HG02840 (cell line): ENCODE results near the gene ZNF511.

Experiments
- ATAC-seq: cut with Tn5 transposase; IDR thresholded peaks from one replicate; pipeline ENCODE4 v1.9.1; 2021; ENCODE audit warnings: mild to moderate bottlenecking, moderate library complexity, moderate number of reproducible peaks; ENCODE audit not compliant: unreplicated experiment, low FRiP score

Gene ZNF511

DNA sequence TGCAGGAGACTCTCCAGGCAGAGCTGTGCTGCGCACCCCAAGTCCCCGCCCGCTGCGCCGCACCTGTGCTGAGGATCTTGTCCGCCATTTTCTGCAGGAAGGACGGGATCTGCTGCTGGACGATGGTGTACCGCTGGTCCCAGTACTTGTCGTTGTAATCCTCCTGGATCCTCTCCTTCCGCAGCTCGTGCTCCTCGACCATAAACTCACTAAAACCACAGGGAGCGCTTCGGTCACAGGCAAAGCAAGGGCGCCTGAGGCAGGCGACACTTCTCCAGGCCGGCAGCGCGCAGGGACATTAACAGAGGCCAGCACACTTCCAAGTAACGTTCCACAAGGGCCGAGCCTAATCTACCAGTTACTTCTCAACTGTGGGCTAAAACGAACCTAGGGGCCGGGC, 19.0 kb upstream of the ZNF511 start:
- ATAC-seq, result no peak

GRCh38 chr10:133292919-133293809, 15.6 kb upstream of the ZNF511 start:
- no peak for ATAC-seq

DNA sequence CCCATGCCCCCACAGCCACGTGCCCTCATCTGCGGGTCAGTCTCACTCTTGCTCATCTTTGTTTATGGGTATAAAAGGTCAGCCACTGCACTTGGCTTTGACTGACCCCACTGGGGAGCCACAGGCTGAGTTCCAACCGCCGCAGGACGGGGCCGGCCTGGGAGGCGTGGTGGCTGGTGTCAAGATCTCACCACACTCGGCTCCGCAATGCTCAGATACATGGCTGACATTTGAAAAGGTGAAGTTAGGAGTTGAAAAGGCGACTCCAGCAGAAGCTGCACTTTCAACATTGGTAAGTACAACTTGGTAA, 14.9 kb upstream of the ZNF511 start:
- no peak for ATAC-seq

- ATAC-seq, result no peak
These were observed 14.5 kb upstream of the ZNF511 start for GRCh38 chr10:133294189-133294588.

DNA sequence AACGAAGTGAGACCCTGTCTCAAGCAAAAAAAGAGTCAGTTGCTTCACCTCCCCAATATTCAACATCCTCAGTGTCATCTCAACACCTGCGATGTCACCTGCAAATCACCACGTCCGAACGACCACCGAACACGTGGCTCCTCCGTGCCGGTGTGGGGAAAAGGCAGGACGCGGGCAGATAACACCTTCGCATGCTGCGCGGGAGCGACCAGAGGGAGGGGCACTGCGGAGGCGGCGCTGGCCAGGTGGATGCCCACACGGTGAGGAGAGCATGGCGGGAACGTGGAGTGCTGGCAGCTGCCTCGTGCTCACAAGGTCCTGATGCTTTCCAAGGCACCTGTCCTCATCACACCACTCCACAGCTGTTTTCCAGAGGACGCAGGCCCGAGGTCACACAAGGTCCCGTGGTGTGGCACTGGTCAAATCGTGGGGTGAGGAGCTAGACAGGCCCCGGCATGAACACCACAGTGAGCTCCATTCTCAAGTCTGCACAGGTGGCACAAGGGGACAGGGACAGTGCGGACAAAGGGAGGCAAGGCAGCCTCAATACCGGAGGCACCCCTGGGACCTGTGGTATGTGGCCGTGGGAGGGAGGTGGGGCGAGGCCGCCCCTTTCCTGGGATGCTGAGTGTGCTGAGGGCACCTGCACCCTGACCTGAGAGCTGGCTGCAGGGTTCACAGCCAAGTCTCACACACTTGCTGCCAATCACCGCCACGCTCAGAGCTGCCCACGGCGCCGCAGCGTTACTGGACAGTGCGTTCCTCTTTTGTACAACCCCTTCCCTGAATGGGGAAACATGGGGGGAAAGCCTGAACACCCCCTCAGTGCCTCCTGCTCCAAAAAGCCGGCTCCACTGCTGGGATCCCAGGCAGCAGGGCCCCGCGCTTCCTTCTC, 13.0 kb upstream of the ZNF511 start:
- ATAC-seq, result no peak

- no peak for ATAC-seq
These were observed 11.2 kb upstream of the ZNF511 start for GRCh38 chr10:133297504-133297903.

DNA sequence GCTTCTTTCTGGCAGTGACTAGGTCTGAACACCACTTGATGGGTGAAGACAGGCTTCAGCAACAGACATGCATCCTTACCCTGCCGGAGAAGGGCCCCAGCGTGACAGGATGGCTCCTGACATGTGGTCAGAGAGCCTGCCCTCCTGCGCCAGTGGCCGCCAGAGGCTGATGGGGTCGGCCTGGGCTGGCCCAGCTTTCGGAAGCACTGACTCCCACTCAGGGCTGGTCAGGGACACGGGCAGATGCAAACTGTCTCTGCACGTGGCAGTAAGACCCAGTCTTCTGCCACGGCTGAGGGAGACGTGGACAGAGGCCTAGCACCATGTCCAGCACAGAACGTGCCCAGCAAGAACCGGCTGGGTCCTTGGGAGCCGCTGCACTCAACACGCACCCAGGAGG, 10.2 kb upstream of the ZNF511 start:
- ATAC-seq, result no peak

DNA sequence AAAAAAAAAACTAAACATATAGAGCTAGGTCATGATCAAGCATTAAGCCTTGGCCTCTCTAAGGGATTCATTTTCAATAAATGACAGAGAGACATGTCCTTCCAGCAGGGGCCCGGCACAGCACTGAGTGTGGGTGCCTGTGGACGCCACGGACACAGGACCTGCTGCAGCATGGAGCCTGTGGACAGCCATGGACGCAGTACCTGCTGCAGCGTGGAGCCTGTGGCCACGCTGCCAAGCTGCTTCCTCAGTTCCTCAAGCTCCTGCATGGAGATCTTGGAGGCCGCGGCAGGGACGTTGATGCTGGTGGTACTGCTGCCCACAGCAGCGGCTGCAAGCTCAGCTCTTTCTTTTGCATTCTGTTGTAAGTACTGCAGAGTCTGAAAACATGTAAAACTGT, 9.5 kb upstream of the ZNF511 start:
- ATAC-seq, result no peak

DNA sequence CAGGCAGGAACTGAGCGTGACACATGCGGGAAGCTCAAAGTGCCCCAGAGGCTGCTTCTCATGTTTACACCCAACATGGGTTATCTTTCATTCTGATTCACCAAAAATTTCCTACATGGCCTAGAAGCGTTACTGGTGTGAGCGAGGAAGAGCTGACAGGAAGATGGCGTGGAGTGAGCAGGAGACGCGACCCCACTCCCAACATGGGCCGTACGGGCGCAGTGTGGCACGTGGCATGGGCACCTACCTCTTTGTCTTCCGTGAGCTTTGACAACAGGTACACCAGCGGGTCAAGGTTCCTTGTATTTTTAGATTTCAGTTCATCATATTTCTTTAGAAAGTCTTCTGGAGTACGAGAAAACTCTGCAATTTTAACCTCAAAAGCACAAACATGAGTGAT, 9.0 kb upstream of the ZNF511 start:
- ATAC-seq, result no peak

GRCh38 chr10:133302230-133302629, 6.5 kb upstream of the ZNF511 start:
- no peak for ATAC-seq

DNA sequence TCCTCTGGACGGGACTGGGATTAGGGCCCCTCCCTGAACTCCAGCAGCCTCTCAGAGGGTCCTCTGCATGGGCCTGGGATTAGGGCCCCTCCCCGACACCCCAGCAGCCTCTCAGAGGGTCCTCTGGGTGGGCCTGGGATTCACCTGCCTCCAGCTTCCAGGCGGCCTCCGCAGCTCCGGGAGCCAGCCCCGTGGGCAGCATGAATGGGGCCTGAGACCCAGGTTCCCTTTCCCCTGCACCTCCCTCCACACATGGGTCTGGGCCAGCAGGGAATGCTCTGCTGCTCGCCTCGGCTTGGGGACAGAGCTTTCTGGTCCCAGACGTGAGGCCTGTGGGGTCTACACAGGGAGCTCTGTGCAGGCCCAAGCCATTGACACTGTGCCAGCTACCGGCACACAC, 5.5 kb upstream of the ZNF511 start:
- no peak for ATAC-seq

- ATAC-seq, result no peak
These were observed 2.6 kb upstream of the ZNF511 start for GRCh38 chr10:133306097-133306476.

DNA sequence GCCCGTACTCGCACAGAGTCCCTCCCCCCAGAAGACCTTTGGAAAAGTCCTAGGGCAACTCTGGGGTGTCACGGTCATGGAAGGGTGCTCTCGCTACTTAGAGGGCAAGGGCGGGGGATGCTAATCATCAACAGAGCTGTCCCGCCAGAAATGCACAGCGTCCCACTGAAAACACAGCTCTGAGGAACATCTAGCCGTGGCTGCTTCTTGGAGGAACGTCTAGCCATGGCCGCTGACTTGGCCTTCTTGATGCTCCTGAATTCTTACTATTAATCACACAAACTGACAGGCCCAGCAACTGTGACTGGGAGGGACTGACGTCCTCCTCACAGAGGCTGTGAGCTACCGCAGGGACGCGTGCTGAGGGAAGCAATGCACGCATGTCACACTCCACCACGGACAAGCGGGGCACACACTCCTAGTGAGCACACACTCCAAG, 1.8 kb upstream of the ZNF511 start:
- ATAC-seq, result no peak

DNA sequence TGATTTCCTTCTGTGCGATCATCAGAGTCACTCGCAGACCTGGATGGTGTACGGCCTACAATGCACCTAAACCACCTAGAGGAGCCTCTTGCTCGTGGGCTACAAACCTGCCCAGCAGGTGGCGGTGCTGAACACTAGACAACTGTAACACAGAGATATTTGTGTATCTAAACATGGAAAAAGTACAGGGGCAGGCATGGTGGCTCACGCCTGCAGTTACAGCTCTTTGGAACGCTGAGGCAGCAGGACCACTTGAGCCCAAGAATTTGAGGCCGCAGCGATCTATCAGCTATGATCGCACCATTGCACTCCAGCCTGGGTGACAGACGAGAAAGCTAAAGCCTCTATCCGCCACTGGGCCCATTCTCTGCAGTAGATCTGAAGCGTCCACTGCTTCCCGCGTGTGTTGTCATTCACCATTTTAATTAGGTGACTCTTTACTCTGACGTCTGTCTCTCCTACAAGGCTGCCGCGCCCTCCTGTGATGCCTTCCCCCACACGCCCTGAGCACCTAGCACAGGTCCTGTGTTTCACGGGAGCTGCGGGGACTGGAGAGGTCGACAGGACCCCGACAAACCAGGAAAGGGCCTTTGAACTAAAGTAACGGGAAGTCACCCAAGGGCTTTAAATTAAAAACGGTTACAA, 816 bp upstream of the ZNF511 start:
- ATAC-seq, result peak; percentile 31

DNA sequence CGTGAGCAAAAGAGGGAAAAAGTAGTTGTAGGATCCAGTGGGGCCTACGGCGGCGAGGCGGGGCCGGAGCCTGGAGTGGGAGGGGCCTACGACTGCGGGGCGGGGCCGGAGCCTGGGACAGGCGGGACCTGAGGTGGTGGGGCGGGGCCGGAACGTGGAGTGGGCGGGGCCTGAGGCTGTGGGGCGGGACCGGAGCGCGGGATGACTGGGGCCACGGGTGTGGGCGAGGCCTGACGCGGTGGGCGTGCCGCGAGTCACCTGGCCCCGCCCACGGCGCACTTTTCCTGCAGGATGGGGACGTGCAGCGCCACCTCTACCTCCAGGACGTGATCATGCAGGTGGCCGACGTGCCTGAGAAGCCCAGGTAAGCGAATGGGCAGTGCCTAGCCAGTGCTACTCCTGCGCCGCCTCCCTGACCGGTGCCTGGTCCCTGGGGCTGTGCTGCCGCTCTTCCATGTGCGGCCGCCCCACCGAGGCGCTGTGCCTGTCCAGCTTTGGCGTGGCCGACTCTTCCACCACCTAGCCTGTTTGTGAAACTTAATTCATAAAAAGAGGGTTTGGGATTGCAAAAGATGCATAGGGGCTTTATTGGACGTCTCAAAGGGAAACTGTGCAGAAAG, 496 bp downstream of the ZNF511 start:
- peak; percentile 72 for ATAC-seq

GRCh38 chr10:133309720-133310398, 1.1 kb downstream of the ZNF511 start:
- no peak for ATAC-seq

- ATAC-seq, result no peak
These were observed 1.7 kb downstream of the ZNF511 start for GRCh38 chr10:133310399-133310755.

- no peak for ATAC-seq
These were observed 2.1 kb downstream of the ZNF511 start for GRCh38 chr10:133310789-133311188.

DNA sequence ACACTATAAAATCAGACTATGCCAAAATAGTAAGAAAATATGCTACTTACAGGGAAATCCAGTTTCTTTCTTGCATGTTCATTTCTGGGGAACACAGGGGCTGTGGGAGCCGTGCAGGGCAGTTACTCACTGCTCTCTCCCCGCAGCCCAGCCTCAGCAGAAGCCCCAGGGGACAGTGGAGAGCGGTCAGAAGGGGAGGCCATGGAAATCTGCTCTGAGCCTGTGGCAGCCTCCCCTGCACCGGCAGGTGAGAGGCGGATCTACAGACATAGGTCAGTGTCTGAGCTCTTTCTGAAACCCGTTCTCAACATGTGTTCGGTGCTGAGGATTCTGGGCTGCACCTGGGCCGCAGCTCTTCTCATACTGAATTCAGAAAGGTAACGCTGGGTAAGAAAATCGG, 2.9 kb downstream of the ZNF511 start:
- no peak for ATAC-seq

GRCh38 chr10:133312016-133312768, 3.5 kb downstream of the ZNF511 start:
- ATAC-seq, result no peak
